Stimulated activated CD8-positive, alpha-beta memory T cell treated with anti-CD3 and anti-CD28 coated beads, Interleukin-2, amount 100 ng/mL, for 1 hour (primary cell): ENCODE results near the gene LBR.

ENCODE experiments used
- DNase-seq, 2 donors: peaks; one replicate each; pipeline ENCODE4 v3.0.0-alpha.2; 2020; ENCODE audit warnings: low read depth in 2 of 2

LBR gene

DNA sequence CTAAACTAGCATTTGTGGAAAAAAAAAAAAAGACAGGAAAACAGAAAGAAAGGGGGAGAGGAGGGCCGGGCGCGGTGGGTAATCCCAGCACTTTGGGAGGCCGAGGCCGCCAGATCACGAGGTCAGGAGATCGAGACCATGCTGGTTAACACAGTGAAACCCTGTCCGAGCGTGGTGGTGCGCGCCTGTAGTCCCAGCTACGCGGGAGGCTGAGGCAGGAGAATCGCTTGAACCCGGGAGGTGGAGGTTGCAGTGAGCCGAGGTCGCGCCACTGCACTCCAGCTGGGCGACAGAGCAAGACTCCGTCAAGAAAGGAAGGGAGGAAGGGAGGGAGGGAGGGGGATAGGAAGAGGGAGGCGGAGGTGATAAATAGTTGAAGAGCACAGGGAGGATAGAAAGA is 54.7 kb downstream of the LBR start:
- no peak for DNase-seq

DNA sequence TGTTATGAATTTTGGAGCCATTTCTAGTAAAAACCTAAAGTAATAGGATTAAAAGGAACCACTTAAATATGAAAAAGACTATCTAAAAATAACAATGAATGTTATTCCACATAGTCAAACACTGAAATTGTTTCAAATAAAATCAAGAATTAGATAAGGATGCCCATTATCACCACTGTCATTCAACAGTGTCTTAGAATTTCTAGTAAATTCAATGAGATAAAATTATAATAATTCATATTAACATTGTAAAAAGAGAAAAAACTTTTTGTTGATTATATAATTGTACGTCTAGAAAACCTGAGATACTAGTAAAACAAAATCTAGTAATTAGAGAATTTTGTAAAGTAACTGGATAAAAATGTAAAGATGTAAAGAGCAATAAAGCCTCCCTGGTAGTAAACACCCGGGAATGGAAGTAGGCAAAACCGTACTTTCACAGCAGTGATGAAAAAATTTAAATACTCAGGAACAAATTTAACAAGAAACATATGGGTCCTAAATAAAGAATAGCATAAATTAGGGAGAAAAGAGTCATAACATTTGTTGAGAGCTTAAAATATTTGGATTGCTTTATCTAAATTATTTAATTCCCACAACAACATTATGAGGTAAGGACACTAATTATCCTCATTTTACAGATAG is 56.4 kb downstream of the LBR start:
- no peak for DNase-seq

DNA sequence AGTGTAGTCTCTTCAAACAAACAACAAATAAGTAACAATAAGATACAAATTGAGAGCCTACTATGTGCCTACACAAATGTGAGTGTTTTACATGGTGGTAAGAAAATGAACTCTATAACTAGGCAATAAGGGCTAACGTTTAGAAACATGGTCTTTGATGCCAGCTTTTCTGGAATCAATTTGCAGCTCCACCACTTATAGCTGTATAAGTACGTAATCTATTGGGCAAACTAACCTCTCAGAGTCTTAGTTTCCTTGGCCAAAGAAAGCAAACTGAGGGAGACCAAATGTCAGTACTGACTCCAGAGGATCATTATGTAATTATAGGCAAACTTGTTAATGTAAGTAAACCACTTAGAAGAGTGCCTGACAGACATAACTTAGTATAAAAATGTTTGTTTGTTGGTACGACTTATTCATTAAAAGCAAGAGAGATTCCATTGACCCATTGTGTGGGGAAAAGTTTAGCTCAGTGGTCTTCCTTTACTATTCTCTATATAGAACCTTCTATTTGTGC is 59.7 kb downstream of the LBR start:
- no peak for DNase-seq

DNA sequence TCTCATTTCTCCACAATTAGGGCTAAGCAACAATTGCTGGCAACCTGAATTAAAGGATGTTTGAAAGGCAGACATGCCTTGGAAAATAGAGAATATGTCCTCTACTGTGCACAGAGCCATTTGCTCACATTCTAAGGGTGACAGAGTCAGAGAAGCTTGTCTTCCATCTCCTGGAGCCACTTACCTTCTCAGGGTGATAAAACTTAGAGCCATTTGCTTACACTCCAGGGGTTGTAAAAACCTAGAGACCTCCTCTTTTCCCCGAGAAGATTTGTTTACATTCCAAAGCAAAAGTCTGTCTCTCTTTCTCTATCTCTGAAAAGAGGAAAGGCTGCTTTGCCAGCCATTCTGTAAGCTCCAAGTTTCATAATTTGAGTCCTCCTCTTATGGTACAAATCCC is 61.3 kb downstream of the LBR start:
- no peak for DNase-seq

DNA sequence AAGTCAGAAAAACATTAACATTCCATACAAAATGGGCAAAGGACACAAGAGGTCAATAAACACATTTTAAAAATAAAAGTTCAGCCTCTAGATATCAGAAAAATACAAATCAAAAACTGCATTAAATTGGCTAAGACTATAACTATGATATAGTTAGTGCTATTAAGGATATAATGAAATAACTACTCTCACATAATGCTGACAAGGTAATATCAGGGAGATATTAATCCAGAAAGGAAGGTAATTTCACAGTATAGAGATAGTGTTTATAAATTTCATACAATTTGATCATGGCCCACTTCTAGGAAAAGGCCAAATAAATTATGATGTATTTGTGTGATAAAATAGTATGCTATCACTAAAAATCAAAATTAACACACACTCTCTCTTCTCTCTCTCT is 61.8 kb downstream of the LBR start:
- no peak for DNase-seq

DNA sequence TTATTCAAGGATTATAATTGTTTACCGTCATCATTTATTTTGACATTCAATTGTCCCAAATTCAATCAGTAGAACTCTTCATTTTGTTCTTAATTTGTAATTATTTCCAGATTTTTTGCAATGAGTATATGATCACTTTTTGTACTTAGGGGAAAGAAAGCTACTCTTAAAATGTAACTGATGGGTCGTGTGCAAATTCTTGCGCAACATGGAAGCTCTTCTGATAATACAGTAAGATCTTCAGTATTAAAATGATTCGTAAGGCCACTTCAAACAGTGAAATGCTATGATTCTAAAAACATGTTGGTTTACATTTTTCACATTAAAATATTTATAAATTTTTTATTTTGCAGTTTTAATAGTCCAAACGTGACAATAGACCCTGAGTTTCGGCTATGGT is 63.4 kb downstream of the LBR start:
- DNase-seq: no peak

DNA sequence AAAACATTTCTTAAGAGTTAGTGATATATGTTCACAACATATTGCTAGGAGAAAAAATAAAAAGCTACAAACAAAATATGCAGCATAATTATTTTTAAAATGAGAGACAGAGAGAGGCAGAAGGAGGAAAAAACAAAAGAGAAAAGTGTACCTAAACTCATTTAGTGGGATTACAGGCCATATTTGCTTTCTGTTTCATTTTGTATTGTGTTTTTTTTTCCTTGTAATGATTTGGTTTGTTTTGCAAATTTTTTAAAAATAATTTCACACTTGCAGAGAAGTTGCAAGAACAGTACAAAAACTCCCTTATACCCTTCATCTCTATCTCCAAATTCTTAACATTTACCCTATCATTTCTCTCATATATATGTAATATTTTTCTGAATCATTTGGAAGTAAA is 65.0 kb downstream of the LBR start:
- DNase-seq: no peak

DNA sequence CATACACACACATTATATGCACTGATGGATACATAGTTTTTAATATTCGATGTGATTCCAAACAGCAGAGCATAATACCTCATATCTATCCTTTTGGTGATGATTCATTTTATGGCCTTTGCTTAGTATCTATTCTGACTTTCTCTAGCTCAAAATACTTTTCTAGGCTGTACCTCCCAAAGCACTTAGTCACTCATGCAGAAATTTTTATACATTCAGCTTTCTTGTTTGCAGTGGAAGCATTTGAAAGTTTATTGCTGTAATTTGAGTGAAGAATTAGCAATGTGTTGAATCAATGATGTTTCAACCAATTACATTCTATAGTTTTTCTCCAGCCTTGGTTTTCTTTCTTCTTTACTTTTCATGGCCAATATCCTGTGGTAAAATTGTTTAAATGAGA is 66.7 kb downstream of the LBR start:
- no peak for DNase-seq

DNA sequence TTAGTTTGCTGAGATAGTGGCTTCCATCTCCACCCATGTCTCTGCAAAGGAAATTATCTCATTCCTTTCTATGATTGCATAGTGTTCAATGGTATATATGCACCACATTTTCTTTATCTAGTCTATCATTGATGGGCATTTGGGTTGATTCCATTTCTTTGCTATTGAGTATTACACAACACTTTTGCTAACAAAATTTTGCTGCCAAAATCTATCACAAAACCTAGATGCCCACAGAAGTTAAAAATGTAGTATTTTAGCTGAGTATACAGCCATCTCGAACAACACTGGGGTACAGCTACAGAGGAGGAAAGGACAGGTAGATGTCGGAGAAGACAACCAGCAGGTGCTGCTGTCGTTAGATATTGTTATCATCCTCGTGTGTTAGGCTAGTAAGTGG is 67.7 kb downstream of the LBR start:
- DNase-seq: no peak

DNA sequence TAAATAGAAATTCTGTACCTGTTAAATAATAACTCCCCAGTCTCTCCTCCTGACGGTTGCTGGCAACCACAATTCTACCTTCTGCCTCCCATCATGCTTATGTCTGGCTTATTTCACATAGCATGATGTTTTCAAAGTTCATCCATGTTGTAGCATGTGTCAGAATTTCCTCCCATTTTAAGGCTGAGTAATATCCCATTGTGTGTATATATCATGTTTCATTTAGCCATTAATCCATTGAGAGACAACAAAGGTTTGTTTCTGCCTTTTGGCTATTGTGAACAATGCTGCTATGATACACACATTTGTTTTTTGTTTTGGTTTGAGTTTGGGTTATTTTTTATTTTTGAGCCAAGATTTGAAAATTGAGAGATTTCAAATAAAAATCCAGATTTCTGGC is 72.0 kb downstream of the LBR start:
- no peak for DNase-seq

DNA sequence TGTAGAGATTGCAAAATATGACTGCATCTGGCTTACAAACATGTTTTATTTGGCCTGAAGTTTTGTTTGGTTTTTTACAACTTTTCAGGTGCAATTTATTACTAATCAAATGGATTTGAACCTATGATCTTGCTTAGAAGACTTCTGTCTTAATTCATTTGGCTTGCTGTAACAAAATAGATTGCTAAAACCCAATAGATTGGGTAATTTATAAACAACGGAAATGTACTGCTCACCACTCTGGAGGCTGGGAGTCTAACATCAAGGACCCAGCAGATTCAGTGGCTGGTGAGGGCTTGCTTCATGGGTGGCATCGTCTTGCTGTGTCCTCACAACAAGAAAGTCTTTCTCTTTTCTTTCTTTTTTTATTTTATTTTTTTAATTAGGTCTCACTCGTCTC is 72.9 kb downstream of the LBR start:
- DNase-seq: no peak
